HepG2 (cell line): ENCODE measurements around the gene CYB5D1. TPM values are rescaled to one million over a fixed set of nuclear protein-coding genes. Genes with fewer than 3 reads are reported as not detected.

Experiments used
- ARID4A ChIP-seq: sonication (generic); formaldehyde crosslinking; IDR thresholded peaks from 2 replicates; pipeline ENCODE4 v1.5.0; 2020; ENCODE audit warnings: mild to moderate bottlenecking, missing genetic modification reagents, borderline replicate concordance
- CTCF ChIP-seq: sonication (generic); formaldehyde crosslinking; IDR thresholded peaks from 2 replicates; pipeline ENCODE4 v1.5.0; 2020; ENCODE audit warnings: mild to moderate bottlenecking, missing genetic modification reagents, moderate library complexity
- DNMT1 ChIP-seq: sonication (generic); formaldehyde crosslinking; IDR thresholded peaks from 2 replicates; pipeline ENCODE4 v1.5.1; 2020; ENCODE audit warnings: mild to moderate bottlenecking, missing genetic modification reagents
- GABPB1 ChIP-seq: IDR thresholded peaks from 2 replicates; pipeline ENCODE4 v1.6.1; 2016; ENCODE audit warnings: mild to moderate bottlenecking, missing genetic modification reagents, moderate library complexity, missing compliant biosample characterization
- MTF1 ChIP-seq: sonication (generic); formaldehyde crosslinking; IDR thresholded peaks from 2 replicates; pipeline ENCODE4 v1.5.0; 2020; ENCODE audit warnings: missing genetic modification reagents
- RBM39 ChIP-seq: fragments of 200-400 bp; formaldehyde crosslinking; IDR thresholded peaks from one replicate; pipeline ENCODE4 v1.6.1; 2018; ENCODE audit warnings: antibody characterized with exemption, mild to moderate bottlenecking, low read depth, low read length; ENCODE audit not compliant: poor library complexity, severe bottlenecking
- REXO4 ChIP-seq: sonication (generic); formaldehyde crosslinking; IDR thresholded peaks from 2 replicates; pipeline ENCODE4 v1.8.0; 2022; ENCODE audit warnings: missing genetic modification reagents, mild to moderate bottlenecking, borderline replicate concordance
- RFX3 ChIP-seq: IDR thresholded peaks from 2 replicates; pipeline ENCODE4 v1.6.1; 2016; ENCODE audit warnings: missing biosample characterization, missing genetic modification reagents
- SIN3A ChIP-seq: IDR thresholded peaks from 2 replicates; pipeline ENCODE4 v1.6.1; 2011; ENCODE audit warnings: low read depth, mild to moderate bottlenecking, control low read depth, low read length, borderline replicate concordance
- UBTF ChIP-seq: sonication (generic); formaldehyde crosslinking; IDR thresholded peaks from 2 replicates; pipeline ENCODE4 v1.4.0; 2020; ENCODE audit warnings: mild to moderate bottlenecking, missing genetic modification reagents
- ZFY ChIP-seq: sonication (generic); formaldehyde crosslinking; IDR thresholded peaks from 2 replicates; pipeline ENCODE4 v1.4.0; 2020; ENCODE audit warnings: missing genetic modification reagents
- ZNF326 ChIP-seq: sonication (generic); formaldehyde crosslinking; IDR thresholded peaks from 2 replicates; pipeline ENCODE4 v1.4.0; 2020; ENCODE audit warnings: missing genetic modification reagents, borderline replicate concordance
- ZNF451 ChIP-seq: sonication (generic); formaldehyde crosslinking; IDR thresholded peaks from 2 replicates; pipeline ENCODE4 v1.5.0; 2020; ENCODE audit warnings: mild to moderate bottlenecking, missing genetic modification reagents
- ZNF557 ChIP-seq: sonication (generic); formaldehyde crosslinking; IDR thresholded peaks from 2 replicates; pipeline ENCODE4 v1.4.0; 2020; ENCODE audit warnings: missing genetic modification reagents
- ZNF605 ChIP-seq: sonication (generic); formaldehyde crosslinking; IDR thresholded peaks from 2 replicates; pipeline ENCODE4 v1.8.0; 2022; ENCODE audit warnings: mild to moderate bottlenecking, missing genetic modification reagents
- ZNF777 ChIP-seq: sonication (generic); formaldehyde crosslinking; IDR thresholded peaks from 2 replicates; pipeline ENCODE4 v1.4.0; 2020; ENCODE audit warnings: missing genetic modification reagents
- polyA plus RNA-seq, 8 experiments: library from polyadenylated mRNA; depleted of rRNA in 3 of 8; stranded (reverse) in 7 of 8; unstranded in 1 of 8; fragments of >200 nt; fragmentation: Illumina TruSeq in 4 of 8; extraction: Trizol in 4 of 8; gene quantifications; 2 replicates each; pipeline versions ENCODE4 v1.2.1 to v1.2.3, GENCODE V29; 2011 to 2016; ENCODE audit warnings: low read depth in 4 of 8, missing spikeins in 1 of 8, mixed read lengths in 1 of 8; ENCODE audit not compliant: insufficient read depth in 1 of 8
- total RNA-seq, 5 experiments: library from RNA; depleted of rRNA; stranded (reverse); fragments of >200 nt; fragmentation: Illumina TruSeq; extraction: Trizol; gene quantifications; 2 replicates each; pipeline ENCODE4 v1.2.3, GENCODE V29; 2016; ENCODE audit warnings: low read depth in 1 of 5
- TF ChIP-seq, protein P1 (sequence below): sonication (generic); IDR thresholded peaks from 2 replicates; pipeline ENCODE4 v1.6.1; 2016; ENCODE audit warnings: low read depth, borderline replicate concordance
- TF ChIP-seq, protein P2 (sequence below): IDR thresholded peaks from 2 replicates; pipeline ENCODE4 v1.6.1; 2016; ENCODE audit warnings: mild to moderate bottlenecking

CYB5D1 gene
- total and polyA plus RNA-seq, 2 of the 13 experiments (the other 11 are each of a cell fraction or from before 2014, with no cell fraction given): 8.9 to 17.0 TPM

DNA sequence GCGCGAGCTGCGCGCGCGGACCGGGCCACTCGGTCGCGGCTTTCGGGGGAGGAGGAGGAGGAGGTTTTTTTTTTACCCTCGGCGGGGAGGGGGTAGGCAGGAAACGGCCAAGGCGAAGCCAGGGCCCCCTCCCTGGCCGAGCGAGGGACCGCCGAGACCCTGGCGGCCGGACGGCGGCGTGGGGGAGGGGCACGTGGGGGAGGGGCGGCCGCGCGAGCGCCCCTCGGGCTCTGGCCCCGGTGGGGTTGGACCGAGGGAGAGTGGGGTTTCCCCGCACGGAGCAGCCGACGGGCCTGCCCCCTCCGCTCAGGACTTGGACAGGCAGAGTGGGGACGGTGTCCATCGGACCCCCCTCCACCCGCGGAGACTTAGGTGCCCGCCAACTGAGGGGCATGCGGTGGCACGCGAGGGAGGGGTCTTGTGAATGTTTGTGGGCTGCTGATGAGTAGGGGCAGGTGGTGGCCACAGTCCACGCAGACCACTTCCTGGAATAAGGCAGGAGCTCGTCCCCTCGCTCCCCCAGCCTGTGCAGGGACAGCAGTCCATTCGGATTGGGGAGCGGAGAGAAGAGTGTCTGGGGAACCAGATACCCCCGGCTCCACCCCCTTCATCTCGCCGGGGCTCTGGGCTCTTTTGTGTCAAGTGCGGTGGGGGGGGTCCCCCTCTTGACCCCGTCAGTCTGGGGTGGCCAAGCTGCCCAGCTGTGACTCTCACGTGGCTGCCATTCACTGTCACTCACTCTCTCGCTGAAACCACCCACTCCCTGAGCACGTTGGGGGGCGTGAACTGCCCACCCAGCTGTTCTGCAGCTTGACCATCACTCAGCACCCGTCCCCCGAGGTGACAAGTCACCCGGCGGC is 27.8 kb downstream of the CYB5D1 start (continued):
- TF ChIP-seq ARID4A (peak; percentile 56), UBTF (CRISPR knock-in tag) (peak; percentile 27; the same call in 1 of the 2 replicates), CTCF (peak; percentile 7; the same call in 1 of the 2 replicates), RFX3 (CRISPR knock-in tag) (no peak), ZFY (CRISPR knock-in tag) (0 out of 2 replicates have a peak, but pooled peaks have one; percentile 30), SIN3A (peak; percentile 23; the same call in 1 of the 2 replicates), ZNF605 (no peak), GABPB1 (CRISPR knock-in tag) (peak; percentile 9; the same call in 1 of the 2 replicates), DNMT1 (CRISPR knock-in tag) (no peak), ZNF326 (CRISPR knock-in tag) (no peak), ZNF451 (peak; percentile 41; the same call in 1 of the 2 replicates), REXO4 (no peak), ZNF557 (CRISPR knock-in tag) (no peak), ZNF777 (CRISPR knock-in tag) (peak; percentile 54; the same call in 1 of the 2 replicates), RBM39 (no peak), MTF1 (CRISPR knock-in tag) (no peak)
- TF ChIP-seq, protein P1, sequence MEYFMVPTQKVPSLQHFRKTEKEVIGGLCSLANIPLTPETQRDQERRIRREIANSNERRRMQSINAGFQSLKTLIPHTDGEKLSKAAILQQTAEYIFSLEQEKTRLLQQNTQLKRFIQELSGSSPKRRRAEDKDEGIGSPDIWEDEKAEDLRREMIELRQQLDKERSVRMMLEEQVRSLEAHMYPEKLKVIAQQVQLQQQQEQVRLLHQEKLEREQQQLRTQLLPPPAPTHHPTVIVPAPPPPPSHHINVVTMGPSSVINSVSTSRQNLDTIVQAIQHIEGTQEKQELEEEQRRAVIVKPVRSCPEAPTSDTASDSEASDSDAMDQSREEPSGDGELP: peak; percentile 83
- TF ChIP-seq, protein P2, sequence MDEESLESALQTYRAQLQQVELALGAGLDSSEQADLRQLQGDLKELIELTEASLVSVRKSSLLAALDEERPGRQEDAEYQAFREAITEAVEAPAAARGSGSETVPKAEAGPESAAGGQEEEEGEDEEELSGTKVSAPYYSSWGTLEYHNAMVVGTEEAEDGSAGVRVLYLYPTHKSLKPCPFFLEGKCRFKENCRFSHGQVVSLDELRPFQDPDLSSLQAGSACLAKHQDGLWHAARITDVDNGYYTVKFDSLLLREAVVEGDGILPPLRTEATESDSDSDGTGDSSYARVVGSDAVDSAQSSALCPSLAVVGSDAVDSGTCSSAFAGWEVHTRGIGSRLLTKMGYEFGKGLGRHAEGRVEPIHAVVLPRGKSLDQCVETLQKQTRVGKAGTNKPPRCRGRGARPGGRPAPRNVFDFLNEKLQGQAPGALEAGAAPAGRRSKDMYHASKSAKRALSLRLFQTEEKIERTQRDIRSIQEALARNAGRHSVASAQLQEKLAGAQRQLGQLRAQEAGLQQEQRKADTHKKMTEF (CRISPR knock-in tag): peak; percentile 47; the same call in 1 of the 2 replicates
